GM18519 (cell line): ENCODE measurements around the gene GRK1.

Source experiments
- ATAC-seq: cut with Tn5 transposase; IDR thresholded peaks from one replicate; pipeline ENCODE4 v1.9.1; 2021; ENCODE audit warnings: mild to moderate bottlenecking, moderate library complexity; ENCODE audit not compliant: unreplicated experiment, low FRiP score

GRK1 gene

DNA sequence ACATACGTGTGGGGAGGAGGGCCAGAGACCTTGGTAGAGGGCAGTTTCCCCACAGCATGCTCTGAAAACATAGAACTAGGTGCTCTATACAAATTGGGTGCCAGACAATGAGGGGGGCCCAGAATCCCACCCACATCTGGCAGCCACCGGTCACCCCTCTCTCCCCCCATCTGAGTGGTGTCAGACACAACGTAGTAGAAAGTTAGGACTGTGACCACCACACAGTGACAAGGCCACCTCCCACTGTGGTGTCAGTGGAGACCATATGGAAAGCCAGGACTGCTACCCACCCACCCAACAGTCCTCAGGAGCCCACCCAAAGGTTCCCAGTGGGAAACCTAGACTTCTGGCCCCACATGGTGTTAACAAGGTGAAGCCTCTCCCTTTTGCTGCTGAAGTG is 7.0 kb upstream of the GRK1 start:
- ATAC-seq, result no peak

DNA sequence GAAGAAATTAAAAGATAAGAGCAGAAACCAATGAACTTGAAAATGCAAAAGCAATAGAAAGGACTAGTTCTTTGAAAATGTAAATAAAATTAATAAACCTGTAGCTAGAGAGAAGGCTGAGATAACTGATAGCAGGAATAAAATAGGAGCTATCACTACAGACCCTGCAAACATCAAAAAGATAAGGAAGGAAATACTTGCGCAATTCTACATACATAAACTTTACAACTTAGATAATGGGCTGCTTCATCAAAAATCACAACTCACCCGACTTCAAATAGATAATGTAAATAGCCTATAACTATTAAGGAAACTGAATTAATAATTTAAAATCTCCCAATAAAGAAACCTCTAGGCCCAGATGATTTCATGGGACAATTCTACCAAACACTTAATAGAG is 5.5 kb upstream of the GRK1 start:
- ATAC-seq, result no peak

DNA sequence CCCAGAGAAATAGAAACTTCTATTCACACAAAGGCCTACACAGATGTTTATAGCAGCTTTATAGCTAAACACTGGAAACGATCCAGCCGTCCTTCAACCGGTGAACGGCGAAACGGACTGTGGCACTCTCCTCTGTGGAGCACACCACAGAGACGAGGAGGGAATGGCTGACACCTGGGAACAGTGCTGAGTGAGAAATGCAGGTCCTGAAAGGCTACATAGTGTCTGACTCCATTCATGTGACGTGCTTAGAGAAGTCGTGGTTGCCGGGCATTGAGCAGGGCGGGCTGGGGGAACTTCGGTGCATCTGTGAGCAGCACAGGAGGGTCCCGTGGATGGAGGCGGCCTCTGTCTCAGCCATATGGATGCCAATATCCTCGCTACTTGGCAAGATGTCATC is 3.1 kb upstream of the GRK1 start:
- no peak for ATAC-seq

DNA sequence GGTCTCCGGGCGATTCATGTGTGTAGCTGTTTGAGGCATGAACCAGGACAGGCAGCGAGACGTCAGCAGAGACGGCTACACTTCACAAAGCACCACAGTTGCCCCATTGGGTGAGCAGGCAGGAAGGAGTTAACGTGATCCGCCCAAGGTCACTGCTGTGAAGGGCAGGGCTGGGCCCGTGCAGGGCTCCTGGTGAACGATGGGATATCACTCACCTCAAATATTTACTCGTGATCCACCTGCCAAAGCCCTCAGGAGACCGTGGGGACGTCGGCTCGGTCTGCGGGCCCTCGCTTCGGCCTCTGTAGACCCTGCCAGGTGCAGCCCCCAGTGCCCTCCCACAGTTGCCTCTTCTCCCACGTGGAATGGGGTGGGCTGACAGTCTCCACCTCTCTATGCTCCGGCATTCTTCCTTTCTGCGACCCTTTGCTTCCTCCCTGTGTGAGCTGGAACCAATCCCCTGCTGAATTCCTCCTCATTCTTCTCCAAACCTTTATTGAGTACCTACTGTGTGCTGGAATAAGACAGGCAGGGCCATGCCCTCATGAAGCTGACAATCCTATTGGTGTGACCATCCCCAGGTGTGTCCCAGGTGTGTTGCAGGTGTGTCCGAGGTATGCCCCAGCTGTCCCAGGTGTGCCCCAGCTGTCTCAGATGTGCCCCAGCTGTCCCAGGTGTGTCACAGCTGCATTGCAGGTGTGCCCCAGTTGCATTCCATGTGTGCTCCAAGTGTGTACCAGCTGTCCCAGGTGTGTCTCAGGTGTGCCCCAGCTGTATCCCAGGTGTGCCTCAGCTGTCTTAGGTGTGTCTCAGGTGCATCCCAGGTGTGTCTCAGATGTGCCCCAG is 2.0 kb upstream of the GRK1 start:
- ATAC-seq, result no peak

DNA sequence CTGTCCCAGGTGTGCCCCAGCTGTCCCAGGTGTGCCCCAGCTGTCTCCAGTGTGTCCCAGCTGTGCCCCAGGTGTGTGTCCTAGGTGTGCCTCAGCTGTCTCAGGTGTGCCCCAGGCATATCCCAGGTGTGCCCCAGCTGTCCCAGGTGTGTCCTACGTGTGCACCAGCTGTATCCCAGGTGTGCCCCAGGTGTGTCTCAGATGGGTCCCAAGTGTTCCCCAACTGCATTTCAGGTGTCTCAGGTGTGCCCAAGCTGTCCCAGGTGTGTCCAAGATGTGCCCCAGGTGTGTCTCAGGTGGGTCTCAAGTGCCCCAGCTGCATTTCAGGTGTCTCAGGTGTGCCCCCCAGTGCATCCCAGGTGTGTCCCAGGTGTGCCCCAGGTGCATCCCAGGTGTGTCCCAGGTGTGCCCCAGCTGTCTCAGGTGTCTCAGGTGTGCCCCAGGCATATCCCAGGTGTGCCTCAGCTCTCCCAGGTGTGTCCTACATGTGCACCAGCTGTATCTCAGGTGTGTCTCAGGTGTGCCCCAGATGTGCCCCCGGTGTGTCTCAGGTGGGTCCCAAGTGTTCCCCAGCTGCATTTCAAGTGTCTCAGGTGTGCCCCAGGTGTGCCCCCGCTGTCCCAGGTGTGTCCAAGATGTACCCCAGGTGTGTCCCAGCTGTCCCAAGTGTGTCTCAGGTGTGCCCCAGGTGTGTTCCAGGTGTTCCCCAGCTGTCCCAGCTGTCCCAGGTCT is 1.3 kb upstream of the GRK1 start:
- ATAC-seq, result no peak

DNA sequence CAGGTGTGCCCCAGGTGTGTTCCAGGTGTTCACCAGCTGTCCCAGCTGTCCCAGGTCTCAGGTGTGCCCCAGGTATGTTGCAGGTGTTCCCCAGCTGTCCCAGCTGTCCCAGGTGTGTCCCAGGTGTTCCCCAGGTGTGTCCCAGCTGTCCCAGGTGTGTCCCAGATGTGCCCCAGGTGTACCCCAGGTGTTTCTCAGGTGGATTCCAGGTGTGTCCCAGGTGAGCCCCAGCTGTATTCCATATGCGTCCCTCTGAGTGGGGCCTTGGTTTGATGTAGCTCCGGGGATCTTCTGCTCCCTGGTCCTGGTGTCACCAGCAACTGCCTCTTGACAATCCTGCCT is 719 bp upstream of the GRK1 start:
- no peak for ATAC-seq

DNA sequence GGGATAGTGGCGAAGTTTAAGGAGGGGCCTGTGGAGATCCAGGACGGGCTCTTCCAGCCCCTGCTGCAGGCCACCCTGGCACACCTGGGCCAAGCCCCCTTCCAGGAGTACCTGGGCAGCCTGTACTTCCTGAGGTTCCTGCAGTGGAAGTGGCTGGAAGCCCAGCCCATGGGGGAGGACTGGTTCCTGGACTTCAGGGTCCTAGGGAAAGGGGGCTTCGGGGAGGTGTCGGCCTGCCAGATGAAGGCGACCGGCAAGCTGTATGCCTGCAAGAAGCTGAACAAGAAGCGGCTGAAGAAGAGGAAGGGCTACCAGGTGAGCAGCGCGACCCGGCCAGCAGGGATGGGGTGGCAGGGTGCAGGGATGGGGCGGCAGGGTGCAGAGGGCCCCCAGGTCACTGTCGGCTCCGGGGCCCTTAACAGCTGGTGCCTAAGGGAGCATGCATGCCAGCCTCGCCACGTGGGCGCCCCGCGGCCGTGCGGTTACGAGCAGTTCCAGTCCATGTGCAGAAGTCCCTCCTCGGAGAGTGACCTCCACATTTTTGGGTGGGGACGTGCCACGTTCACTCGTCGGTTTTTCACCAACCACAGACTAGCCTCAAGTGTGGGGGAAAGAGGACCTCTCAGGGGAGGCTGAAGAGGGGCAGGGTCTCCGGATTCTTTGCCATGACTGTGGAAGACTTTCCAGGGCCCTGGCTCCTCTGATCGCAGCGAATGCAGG is 912 bp downstream of the GRK1 start:
- ATAC-seq, result no peak

DNA sequence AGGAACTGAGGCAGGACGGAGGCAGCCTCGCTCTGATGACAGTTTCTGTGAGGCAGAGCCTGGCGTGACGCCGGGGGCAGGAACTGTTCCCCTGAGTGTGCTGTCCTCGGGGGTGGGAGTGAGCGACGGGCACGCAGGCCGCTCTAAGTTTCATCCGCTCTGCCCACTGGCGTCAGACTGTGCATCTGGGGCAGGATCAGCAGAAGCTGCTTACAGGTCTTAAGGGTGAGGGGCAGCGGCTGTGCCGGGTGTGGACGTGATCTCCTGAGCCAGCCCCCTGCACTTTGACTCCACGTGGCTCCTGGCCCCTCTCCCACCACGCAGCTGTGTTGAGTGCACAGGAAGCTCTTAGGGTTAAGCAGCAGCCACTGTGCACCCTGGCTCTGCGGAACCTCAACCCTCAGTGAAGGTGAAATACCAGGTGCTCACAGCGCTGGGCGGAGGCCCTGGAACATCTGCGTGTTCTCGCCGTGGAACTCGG is 1.5 kb downstream of the GRK1 start:
- no peak for ATAC-seq

DNA sequence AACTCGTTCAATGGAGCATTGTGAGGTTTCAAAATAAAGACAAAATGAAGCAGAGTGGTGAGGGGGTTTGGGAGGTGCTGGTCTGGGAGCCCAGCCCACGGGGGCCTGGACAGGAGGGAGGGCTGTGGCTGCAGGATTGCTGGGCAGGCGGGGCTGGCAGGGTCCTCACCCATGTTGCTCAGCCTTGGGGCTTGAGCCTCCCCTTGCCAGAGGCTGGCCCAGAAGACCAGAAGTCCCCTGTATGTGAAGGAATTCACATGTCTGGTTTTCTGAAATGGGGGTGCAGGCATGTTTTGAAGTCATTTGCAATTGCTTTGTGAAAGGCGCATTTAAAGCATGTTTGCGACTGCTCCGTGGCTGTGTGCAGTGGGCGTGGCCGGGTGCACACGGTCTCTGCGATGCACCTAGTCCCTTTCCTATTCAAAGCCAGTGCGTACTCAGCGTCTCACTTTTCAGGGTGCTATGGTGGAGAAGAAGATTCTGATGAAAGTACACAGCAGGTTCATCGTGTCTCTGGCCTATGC is 2.3 kb downstream of the GRK1 start:
- ATAC-seq, result no peak

DNA sequence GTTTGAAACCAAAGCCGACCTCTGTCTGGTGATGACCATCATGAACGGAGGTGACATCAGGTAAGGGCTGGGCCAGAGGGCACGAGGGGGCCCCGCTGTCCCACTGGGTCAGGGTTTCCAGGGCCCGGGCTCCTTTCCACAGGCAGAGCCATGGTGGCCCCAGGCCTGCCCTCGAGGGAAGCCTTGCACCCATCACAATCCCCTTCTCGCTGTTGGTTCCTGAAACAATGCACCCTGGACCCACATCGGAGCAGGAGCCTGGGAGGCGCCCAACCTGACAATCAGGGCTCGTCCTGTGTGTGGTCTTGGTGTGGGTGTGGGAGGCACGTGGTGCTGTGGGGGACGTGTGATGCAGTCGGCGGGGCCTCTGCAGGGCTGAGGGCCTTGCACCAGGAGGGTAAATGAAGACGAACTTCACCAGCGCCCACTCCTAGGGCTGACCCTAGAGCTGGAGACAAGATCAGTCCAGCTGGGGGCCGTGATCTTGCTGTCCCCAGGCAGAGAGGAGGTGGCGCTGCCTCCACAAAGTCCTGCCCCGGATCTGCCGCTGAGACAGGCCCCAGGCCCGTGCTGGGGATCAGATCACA is 2.8 kb downstream of the GRK1 start:
- no peak for ATAC-seq

DNA sequence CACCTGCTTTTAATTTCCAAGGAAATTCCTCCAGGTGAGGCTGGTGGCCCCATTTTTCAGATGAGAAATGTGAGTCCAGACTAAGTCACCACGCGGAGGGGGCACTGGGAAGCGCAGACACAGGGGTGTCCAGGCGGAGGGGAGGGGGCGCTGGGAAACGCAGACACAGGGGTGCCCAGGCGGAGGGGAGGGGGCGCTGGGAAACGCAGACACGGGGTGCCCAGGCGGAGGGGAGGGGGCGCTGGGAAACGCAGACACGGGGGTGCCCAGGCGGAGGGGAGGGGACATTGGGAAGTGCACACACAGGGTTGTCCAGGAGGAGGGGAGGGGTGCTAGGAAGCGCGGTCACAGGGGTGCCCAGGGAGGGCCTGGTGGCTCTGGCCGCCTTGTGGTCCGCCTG is 3.5 kb downstream of the GRK1 start:
- ATAC-seq, result no peak

DNA sequence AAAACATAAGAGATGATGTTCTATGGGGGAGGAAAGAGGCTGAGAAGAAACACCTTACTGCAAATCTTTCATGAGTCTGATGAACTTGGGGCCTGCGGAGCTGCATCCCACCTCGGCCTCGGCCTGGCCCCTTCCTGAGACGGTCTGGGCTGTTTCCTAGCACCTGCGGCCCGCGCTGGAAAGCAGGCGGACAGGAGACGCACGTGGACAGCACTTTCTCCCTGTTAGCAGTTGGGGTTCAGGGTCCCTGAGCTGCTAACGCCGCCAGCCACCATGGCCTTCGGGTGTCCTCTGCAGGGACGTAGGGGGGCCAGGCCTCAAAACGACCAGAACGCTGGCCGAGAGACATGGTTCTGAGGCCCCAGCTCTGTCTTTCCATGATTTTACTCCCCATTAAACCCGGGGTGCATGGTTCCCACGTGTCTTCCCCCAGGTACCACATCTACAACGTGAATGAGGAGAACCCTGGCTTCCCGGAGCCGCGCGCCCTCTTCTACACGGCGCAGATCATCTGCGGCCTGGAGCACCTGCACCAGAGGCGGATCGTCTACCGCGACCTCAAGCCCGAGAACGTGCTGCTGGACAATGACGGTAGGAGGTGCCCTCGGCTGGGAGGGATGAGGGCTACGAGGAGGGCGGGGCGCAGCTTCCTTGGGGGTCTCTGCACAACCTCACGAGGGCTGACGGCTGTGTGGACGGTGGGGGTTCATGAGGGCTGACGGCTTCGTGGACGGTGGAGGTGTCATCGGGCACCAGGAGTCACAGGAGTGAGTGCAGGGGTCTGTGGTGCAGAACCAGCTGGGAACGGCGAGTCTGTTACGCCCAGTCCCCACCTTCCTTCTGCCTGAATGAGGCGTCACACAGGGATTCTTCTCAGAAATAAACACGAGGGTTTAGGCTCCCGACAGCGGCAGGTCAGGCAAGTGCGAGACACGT is 4.3 kb downstream of the GRK1 start:
- ATAC-seq, result no peak

DNA sequence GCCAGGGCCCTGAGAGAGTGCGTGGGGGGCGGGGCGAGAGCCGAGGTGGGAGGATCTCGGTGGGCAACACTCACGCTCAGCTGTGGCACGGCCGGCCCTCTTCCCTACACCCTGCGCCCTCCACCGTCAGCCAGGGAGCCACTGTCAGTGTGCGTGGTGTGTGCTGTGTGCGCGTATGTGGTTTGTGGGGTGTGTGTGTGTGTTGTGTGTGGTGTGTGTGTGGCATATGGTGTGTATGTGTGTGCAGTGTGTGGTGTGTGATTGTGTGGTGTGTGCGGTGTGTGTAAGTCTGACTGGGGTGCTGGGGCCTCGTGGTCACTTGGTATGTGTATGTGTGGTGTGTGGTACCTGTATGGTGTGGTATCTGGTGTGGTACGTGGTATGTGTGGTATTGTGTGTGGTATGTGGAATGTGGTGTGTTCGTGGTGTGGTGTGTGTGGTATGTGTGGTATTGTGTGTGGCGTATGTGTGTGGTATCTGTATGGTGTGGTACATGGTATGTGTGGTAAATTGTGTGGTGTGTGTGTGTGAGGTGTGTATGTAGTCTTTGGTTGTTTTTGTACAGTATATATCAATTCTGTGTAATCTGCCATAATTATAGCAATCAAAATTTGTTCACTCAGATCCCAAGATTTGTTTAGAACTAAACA is 5.1 kb downstream of the GRK1 start:
- ATAC-seq, result no peak

DNA sequence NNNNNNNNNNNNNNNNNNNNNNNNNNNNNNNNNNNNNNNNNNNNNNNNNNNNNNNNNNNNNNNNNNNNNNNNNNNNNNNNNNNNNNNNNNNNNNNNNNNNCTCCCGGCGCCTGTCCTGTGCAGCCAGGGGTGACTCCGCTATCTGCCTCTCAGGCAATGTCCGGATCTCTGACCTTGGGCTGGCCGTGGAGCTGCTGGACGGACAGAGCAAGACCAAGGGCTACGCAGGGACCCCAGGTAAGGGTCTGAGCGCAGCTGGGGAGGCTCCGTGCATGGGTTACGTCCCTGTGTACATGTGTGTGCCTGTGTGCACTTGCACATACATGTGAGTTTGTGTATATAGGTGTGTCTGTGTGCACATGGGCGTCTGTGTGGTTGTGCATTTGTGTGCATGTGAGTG is 55.9 kb downstream of the GRK1 start:
- no peak for ATAC-seq

DNA sequence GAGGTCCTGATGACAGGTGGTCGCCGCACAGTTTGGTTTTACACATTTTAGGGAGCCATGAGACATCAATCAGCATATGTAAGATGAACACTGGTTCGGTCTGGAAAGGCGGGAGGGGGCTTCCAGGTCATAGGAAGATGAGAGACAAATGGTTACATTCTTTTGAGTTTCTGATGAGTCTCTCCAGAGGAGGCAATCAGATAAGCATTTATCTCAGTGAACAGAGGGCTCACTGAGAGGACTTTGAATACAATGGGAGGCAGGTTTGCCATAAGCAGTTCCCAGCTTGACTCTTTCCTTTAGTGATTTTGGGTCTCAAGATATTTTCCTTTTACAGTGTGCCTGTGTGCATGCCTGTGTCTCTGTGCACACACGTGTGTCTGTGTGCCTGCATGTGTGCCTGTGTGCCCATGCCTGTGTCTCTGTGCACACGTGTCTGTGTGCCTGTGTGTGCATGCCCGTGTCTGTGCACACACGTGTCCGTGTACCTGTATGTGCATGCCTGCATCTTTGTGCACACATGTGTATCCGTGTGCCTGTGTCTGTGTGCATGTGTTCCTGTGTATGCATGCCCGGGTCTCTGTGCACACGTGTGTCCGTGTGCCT is 56.5 kb downstream of the GRK1 start:
- no peak for ATAC-seq

DNA sequence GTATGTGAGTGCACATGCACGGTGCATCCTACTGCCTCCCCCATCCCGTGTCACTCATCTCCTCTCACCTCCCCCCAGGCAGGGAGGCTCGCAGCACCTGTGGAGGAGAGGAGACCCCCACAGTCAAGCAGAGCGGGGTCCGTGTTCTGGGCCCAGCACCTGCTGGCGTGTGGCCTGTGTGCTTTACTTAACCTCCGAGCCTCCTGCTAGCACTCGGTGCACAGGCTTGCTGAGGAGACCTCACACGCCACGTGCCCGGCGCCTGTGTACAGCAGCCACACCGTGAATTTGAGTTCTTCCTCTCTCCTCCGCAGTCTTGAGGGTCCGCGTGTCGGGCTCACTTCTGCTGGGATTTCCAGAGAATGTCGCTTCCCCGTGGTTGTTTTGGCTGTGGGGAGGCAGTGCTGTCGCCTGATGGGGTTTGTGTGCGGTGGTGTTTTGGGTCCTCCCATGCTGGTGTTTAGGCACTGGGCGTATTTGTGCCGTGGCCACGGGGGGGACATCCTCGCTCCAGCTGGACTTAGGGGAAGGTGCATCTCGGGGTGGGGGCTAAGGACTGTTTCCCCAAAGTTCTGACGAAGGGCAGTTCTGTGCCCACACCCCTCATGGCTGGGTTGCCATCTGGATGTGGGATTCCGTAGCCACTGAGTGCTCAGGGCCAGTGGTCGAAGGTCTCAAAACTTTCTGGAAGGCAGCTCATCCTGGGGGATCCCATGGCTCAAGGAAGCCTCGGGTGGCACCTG is 57.2 kb downstream of the GRK1 start:
- ATAC-seq, result no peak

DNA sequence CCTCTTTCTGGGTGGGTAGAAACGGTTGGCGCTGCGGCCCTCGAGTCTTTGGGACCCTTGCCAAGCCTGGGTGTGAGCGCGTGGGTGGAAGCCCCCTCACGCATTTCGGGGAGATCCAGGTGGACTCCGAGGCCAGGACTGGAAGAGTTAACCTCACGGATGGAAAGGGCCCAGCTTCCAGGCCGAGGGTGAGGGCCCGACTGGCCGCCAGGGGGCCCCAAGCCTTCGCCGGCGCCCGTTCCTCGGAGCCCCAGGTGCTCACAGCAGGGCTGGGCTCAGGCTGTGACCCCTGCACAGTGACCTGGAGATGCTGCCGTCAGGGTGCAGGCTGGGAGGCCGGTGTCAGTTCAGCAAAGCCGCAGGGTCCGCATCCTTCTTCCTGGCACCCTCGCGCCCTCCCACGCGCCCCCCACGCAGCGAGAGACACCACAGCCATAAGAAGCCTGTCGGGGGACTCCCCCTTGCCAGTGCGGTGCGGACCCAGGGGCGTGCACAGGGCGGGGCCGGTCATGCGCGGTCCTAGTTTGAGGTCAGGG is 57.8 kb downstream of the GRK1 start:
- ATAC-seq, result no peak
